Forelimb muscle (tissue), 1 donor: ENCODE data around the gene C2. TPM values are rescaled to one million over a fixed set of nuclear protein-coding genes. Genes with fewer than 3 reads are reported as not detected.
"Not testable (repeated sequence)": the region's sequence is repeated elsewhere in the genome, so short reads cannot be mapped to it uniquely, and the experiment has no call there.

ENCODE experiments used
- DNase-seq: peaks from one replicate; pipeline ENCODE4 v3.0.0-alpha.2; 2013; ENCODE audit warnings: low read depth
- polyA plus RNA-seq: library from polyadenylated mRNA; unstranded; fragments of 120-200 nt; gene quantifications from one replicate; pipeline ENCODE4 v1.2.1, GENCODE V29; 2013; ENCODE audit not compliant: insufficient read length

Gene C2
- polyA plus RNA-seq, 1 donor, result 3.0 TPM

DNA sequence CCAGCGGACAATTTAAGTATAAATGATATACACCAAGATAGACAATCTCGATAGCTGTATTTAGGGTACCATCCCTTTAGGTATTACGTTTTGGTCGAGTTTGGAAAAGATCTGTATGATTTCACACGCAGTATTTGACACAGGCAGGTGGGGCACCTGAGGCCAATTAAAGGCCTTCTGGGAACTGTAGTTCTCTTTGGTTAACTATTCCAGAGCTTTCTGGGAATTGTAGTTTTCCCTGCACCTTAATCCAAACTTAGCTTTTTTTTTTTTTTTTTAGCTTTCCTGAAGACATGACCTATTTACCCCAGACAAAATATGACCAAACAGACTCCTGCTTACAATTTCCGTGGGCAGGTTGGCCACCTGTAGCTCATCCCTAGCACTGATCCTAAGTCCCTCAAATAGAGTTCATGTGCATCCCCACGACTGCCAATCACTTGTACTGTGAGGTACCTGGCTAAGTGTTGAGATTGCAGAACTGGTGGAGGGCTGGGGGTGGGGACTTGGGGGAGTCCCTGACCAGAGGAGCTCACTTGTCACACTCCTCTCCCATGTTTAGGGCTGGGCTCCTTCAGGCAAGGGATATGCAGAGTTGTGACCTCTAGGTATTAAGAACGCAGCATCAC, 29.0 kb upstream of the C2 start:
- DNase-seq, result no peak

DNA sequence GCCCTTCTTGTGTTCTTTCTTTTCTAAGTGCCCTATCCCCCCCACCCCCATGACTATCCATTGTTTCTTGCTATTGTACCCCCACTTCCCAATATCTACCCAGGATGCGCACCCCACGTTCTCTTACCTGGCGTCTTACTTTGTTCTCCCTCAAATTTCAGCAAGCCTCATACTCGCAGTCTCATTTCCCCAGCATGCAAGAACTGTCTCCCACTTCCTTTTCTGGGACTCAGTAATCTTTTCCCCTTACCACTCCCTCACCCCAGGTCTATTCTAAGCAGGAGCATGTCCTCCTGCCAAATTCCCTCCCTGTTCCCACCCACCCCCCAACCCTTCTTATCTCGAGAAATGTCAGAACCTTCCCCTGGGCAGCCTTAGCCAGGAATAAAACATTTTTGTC, 28.3 kb upstream of the C2 start:
- no peak for DNase-seq

DNA sequence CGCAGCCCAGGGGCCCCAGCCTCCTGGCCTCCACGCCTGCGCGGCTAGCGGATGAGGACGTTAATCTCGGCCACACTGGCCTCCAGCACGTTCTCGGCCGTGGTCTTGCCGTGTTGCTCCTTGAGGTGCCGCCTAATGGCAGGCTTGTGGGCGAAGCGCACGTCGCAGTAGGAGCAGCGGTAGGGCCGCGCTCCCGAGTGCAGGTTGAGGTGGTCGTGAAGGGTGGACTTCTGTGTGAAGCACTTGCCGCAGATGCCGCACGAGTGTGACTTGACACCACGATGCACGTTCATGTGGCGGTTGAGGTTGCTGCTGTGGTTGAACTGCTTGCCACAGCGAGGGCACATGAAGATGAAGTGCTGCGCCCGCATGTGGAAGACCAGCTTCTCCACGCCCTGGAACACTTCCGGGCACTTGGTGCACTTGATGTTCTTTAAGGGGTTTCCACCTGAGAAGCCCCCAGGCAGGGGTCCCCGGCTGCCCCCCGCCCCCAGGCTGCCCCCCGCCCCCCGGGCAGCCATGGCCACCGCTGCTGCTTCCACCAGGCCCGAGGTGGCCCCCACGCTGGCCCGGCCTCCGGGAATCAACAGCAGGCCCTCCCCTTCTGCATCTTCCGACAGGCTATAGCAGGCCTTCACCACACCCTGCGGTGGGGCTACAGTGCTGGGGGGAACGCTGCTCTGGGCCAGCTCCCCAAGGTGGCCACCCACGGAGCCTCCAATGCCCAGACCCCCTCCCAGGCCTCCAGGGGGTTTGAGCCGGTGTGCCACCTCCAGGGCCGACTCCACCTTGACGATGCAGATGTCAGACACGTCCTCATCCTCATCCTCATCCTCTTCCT, 27.4 kb upstream of the C2 start:
- DNase-seq, result no peak

DNA sequence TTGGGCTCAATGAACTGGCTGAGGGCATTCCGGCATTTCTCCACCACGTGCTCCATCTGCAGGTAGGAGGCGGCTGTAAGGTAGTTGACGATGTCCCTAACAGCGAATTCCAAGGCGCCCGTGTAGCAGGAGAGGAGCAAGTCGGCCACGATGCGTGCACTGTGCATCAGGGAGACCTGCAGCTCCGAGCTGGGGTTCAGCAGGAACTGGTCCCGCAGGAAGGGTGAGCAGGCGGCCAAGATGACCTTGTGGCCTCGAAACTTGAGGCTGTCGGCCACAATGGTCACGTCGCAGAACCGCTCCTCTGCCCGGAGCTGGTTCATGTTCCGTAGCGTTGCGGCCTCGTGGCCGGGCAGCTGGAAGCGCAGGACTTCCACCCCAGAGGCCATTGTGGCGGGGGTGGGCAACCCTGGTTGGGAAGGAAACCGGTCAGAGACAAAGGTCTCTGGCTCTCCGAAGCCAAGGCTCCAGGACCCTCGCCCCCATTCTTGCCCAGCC, 26.6 kb upstream of the C2 start:
- DNase-seq, result no peak

DNA sequence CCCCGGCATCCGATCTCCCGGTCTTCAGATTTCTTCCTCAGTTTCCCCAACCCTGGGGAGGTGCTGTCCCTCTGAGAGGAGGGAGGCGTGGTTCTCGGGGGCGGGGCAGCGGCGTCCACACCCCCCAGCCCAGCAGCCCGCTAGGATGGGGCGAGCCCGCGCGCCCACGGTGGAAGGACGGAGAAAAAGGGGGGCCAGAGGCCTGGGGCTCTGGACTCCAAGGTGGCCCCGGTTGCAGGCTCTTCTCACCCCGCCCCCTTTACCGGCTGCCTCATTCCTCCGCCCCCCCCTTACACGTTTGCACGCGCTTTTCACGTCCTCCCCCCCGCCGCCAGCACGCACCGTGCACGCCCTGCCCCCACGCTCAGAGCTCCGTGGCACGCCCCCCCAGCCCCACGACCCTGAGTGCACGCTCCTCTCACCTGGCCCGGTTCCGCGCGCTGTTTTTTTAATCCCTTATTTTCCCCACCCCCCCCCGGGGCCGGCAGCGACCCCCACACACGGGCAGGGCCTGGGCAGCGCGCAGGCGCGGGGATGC, 26.0 kb upstream of the C2 start:
- DNase-seq, result no peak

DNA sequence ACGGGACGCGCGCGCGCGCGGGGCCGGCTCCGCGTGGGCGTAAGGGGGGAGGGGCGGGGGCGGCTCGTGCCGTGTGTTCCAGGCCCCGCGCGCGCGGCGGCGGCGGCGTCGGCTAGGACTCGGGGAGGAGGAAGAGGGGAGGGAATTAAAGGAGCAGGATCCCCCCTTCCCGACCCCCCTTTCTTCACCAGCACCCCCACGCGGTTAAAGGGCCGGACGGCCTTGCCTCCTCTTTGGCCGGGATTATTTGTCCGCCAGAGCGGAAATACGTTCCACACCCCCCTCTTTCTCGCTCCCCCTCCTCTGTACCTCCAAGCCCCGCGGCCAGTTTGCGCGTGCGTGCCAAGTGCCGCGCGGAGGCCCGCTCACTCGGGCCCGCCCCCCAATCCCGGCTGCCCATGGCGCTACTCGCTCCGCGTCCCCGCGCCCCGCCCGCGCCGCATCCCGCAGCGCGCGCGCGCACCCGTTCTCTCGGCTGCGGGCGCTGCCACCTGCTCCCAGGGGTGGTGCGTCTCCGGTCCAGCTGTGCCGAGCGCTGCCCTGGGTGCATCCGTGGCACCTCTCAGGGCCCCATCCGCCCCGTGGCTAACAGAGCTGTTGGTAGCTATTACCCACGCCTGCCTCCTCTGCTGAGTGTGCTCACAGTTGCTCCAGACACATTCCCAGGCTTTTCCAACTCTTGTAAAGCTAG, 25.4 kb upstream of the C2 start, which contains the start of gene ZBTB12:
Gene ZBTB12 (minus strand): TSS at position 134 of the 691 bp plus-strand sequence. CDS start 781 bp downstream, outside the sequence.
- peak; percentile 94 for DNase-seq

DNA sequence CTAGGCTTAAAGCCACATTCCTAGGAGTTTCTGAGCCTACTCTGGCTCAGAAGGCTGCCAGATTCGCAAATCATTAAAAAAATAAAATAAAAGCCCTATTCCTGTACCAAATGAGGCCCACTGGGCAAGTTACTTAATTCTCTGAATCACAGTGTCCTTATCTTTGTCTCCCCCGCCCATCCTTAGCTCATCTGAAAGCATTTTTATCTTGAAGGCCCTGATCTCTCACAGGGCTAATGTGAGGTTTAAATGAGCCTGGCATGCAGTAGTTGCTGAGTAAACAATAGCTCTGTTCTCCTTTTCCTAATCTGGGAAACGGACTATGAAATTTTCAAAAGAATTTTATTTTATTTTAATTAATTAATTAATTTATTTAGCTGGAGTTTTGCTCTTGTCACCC, 23.6 kb upstream of the C2 start:
- DNase-seq, result no peak

DNA sequence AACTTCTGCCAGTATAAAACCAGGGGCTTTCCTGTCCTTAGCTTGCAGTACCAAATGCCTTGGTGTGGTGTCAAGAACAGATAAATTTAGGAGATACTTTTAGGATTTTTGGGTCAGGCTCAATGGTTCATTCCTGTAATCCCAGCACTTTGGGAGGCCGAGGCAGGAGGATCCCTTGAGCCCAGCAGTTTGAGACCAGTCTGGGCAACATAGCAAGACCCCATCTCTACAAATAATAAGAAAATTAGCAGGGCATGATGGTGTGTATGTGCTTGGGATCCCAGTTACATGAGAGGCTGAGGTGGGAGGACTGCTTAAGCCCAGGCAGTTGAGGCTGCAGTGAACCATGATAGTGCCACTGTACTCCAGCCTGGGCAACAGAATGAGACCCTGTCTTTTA, 22.5 kb upstream of the C2 start:
- DNase-seq, result no peak

DNA sequence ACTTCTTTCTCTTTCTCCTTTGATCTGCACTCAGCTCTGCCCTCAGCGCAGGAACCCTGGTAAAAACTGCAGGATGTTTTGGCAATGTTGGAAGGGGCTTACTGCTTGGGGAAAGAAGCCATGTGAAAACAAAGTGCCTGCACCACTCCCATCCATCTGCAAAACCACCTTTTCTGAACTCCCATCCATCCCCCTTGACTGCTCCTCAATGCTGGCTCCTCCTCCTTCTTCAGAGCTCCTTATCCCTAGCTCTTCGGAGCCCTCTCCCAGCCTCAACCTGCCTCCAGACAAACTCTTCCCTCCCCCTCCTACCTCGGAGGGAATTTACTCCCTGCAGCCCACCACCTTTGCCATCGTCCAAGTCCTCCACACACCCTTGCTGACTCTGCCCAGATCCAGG, 21.4 kb upstream of the C2 start:
- no peak for DNase-seq

DNA sequence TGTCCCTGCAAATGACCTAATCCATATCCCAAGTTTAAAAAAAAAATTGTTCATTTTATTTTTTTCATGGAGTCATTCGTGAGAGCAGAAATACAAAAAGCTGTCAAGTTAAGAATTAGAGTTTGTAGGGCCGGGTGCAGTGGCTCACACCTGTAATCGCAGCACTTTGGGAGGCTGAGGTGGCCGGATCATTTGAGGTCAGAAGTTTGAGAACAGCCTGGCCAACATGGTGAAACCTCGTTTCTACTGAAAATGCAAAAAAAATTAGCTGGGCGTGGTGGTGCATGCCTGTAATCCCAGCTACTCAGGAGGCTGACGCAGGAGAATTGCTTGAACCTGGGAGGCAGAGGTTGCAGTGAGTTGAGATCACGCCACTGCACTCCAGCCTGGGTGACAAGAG, 20.8 kb upstream of the C2 start:
- DNase-seq, result not testable (repeated sequence)

DNA sequence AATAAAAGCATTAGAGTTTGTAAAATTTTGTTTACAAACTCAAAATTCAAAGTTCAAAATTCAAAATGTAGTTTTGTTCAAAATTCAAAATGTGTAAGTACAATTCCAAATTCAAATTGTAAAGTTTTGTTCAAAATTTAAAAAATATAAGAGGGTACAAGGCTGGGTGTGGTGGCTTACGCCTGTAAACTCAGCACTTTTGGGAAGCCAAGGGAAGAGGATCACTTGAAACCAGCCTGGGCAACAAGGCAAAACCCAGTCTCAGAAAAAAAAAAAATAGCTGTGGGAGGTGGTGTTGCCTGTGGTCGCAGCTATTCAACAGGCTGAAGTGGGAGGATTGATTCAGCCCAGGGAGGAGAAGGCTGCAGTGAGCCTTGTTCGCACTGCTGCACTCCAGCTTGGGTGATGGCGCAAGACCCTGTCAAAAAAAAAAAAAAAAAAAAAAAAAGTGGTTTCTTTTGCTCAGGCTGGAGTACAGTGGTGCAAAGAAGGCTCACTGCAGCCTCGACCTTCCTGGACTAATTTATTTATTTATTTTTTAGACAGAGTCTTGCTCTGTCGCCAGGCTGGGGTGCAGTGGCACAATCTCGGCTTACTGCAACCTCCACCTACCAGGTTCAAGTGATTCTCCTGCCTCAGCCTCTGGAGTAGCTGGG, 20.2 kb upstream of the C2 start:
- DNase-seq, result no peak

DNA sequence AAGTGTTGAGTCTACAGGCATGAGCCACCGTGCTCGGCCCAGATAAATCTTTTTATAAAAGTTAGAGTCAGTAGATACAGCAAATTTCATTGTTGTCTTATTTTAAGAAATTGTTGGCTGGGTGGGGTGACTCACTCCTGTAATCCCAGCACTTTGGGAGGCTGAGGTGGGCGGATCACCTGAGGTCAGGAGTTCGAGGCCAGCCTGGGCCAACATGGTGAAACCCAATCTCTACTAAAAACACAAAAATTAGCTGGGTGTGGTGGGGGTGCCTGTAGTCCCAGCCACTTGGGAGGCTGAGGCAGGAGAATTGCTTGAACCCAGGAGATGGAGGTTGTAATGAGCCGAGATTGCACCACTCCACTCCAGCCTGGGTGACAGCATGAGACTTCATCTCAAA, 19.3 kb upstream of the C2 start:
- DNase-seq, result not testable (repeated sequence)

DNA sequence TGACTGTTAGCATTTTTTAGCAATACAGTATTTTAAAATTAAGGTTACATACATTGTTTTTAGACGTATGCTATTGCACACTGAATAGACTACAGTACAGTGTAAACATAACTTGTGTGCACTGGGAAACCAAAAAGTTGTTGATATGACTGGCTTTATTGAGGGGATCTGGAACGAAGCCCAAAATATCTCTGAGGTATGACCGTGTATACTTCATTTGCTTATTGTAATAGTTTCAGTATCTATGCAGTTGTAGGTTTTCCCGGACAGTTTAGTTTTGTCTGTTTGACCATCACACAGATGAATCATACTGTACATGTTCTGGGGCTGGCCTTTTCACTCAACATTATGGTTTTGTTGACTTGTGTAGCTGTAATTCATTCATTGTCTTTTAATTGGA, 18.7 kb upstream of the C2 start:
- DNase-seq, result no peak

DNA sequence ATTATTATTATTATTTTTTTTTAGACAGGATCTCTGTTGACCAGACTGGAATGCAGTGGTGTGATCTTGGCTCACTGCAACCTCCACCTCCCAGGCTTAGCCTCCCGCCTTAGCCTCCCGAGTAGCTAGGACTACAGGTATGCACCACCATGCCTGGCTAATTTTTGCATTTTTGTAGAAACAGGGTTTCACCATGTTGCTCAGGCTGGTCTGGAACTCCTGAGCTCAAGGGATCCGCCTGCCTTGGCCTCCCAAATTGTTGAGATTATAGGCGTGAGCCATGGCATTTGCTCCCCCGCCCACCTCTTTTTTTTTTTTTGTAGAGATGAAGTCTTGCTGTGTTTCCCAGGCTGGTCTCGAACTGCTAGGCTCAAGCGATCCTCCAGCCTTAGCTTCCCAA, 18.2 kb upstream of the C2 start:
- not testable (repeated sequence) for DNase-seq

DNA sequence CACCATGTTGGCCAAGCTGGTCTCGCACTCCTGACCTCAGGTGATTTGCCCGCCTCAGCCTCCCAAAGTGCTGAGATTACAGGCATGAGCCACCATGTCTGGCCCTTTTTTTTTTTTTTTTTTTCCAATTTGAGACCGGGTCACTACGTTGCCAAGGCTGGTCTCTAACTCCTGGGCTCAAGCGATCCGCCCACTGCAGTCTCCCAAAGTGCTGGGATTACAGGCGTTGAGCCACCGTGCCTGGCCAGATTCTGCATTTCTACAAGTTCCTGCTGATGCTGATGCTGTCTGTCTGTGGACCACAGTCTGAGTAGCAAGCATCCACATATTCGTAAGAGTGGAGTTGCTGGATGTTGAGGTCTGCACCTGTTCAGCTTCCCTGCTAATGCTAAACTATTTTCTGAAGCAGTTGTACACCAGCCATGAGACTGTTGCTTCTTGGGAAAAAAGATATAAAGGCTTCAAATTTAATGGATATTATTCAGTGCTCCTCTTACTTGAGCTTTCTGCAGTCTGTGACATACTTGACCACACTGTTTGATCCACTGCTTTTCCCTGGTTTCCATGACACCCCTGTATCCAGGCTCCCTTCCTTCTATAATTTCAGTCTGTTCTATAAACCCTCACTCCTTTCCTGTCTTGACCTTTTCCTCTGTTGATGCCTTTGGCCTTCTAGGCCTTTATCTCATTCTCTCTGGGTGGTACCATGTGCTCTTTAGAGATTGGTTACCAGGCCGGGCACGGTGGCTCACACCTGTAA, 15.5 kb upstream of the C2 start:
- no peak for DNase-seq

DNA sequence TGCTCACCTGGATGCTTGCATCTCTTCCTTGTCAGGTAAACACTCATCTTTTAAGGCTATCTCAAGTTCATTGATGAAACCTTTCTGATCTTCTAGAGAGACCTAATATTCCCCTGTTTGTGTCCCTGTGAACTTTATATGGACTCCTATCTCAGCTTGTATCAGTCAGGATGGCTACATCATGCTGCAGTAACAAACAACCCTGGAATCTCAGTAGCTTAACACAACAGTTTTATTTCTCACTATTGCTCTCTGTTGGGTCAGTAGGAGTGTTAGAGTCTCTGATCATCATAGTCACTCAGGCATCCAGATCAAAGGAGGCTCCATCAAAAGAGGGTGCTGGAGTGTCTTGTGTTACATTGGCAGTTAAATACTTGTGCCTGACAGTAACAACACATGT, 12.2 kb upstream of the C2 start:
- no peak for DNase-seq

DNA sequence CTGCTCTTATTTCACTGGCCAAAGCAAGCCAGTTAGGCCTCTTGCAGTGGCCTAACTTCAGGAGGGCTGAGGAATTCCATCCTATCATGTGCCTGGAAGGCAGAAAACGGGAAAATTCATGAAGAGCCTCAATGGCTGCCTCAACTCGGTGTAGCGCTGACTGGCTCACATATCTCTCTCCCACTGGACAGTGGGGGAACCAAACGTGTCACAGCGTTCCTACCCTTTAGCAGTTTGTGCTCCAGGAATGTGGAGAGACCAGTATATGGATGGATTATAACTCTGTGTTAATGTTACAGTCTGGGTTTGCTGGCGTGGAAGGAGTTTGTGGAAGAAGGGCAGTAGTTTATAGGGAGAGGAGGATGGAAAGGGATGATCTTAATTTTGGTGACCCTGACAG, 11.8 kb upstream of the C2 start:
- no peak for DNase-seq

DNA sequence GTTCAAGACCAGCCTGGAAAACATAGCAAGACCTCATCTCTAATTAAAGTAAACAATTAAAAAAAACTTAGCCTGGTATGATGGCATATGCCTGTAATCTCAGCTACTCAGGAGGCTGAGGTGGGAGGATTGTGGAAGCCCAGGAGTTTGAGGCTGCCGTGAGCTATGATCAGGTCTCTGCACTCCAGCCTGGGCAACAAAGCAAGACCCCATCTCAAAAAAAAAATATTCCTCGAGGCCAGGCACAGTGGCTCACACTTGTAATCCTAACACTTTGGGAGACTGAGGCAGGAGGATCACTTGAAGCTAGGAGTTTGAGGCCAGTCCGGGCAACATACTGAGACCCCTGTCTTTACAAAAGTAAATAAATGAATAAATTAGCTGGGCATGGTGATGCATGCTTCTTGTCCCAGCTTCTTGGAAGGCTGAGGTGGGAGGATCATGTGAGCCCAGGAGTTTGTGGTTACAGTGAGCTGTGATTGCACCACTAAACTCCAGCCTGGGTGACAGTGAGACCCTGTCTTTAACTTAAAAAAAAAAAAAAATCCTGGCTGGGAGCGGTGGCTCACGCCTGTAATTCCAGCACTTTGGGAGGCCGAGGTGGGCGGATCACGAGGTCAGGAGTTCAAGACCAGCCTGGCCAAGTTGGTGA, 9.3 kb upstream of the C2 start:
- DNase-seq, result no peak

DNA sequence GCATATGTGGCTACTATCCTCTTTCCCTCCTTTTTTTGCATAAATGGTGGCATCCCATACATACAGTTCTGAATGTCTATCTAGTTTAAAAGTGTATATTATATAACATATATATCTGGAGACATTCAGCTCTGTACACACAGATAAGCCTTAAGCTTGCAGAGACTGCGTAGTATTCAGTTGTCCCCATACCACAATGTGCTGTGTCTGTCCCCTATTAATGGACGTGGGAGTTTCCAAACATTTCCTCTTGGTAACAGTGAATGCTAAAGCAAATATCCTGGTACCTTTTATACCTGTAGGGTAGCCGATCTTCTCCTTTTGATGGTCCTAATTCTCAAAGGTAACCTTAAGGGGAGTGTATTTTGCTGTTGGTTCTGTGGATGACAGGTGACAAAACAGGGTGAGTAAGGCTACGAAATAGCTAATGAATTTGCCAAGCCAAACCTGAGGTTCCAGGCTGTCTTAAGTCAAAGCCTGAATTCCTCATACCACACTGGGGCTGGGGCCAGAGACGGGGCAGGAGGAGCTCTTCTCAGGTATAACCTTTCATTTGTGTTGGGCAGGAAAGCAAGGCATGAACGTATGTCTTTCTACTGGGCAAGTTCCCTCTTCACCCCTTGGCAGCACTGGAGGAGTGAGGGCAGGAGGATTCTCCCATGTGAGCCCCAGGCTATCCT, 7.8 kb upstream of the C2 start:
- DNase-seq, result no peak

DNA sequence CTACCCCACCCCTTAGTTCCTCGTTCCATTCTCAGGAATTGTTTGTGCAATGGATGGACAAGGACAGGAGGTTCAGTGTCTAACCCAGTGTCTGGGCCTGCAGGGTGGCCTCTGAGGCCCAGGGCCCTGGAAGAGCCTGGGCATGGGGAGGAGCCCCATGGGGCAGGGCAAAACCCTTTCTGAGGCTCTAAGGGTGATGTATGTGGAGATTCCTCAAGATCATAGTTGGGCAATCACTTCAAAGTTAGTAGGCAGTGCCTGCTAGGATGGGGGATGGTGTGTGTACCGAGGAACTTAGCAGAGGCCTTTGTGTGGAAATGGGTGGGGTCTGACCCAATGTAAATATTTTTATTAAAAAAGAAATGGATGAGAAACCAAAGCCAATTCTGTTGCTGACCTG, 6.7 kb upstream of the C2 start:
- DNase-seq, result no peak
